ENCODE data around the gene TXNL4A. TPM values are rescaled to one million over a fixed set of nuclear protein-coding genes. Genes with fewer than 3 reads are reported as not detected.
"Not testable (repeated sequence)": the region's sequence is repeated elsewhere in the genome, so short reads cannot be mapped to it uniquely, and the experiment has no call there.

Gene TXNL4A
- total RNA-seq, 6 experiments from 2014 or later, result 18.5 to 53.9 (median 37.8) TPM

- Histone ChIP-seq H3K9me3 (no peaks in the 10 kb centered on the region), H3K4me1 (peaks cover 0 to 10% (median 3%) of the 10 kb centered on the region in 4 donors), H3K27me3 (no peaks in the 10 kb centered on the region), H3K27ac (no peak overlapping the region), H3K36me3 (peaks cover 0 to 9% (median 0%) of the 10 kb centered on the region in 4 donors), H3K4me3 (no peak overlapping the region)
- intact Hi-C loops (cut with DNase I), result no loop called here
- no peak for ATAC-seq
- 84% methylated on average over 26 of the region's 30 CpGs for WGBS (ENCODE audit: insufficient coverage, low coverage, low lambda C conversion rate, missing lambda C conversion rate)
- DNase-seq, result no peak
- TF ChIP-seq POLR2A (IDR thresholded peaks at IDR 0.05), result no peak
- TF ChIP-seq, protein P1, sequence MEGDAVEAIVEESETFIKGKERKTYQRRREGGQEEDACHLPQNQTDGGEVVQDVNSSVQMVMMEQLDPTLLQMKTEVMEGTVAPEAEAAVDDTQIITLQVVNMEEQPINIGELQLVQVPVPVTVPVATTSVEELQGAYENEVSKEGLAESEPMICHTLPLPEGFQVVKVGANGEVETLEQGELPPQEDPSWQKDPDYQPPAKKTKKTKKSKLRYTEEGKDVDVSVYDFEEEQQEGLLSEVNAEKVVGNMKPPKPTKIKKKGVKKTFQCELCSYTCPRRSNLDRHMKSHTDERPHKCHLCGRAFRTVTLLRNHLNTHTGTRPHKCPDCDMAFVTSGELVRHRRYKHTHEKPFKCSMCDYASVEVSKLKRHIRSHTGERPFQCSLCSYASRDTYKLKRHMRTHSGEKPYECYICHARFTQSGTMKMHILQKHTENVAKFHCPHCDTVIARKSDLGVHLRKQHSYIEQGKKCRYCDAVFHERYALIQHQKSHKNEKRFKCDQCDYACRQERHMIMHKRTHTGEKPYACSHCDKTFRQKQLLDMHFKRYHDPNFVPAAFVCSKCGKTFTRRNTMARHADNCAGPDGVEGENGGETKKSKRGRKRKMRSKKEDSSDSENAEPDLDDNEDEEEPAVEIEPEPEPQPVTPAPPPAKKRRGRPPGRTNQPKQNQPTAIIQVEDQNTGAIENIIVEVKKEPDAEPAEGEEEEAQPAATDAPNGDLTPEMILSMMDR (IDR thresholded peaks at IDR 0.05), result no peak
These were observed 25.3 kb downstream of the TXNL4A start for GRCh38 chr18:79962835-79963657.

DNA sequence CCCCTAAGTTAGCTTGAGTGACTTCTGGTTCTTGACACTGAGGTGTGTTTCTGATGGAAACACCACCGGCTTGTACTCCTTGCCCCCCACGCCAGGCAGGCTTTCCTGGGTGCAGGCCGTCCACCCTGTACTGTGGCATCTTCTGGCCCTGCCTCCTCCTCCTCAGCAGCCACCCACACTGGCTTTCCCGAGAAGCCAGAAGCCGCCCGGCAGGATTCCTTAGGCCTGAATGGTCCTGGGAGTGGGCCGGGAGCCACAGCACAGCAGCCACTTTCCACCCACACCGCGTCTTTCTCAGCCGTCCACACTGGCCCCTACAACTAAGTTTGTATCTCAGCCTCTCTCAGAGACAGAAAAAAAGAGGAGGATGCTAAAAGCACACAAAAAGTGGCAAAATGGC lies 26.1 kb downstream of the TXNL4A start:
- H3K27me3 ChIP-seq, result no peaks in the 10 kb centered on the region
- intact Hi-C loops (cut with DNase I), result no loop called here
- DNase-seq, result no peak
- no peak overlapping the region for H3K4me3 ChIP-seq
- no peak overlapping the region for H3K27ac ChIP-seq
- peaks cover 0 to 2% (median 0%) of the 10 kb centered on the region in 4 donors for H3K36me3 ChIP-seq
- no peaks in the 10 kb centered on the region for H3K9me3 ChIP-seq
- no peak for ATAC-seq
- H3K4me1 ChIP-seq, result peaks cover 0 to 10% (median 3%) of the 10 kb centered on the region in 4 donors
- 93% methylated on average over 5 of the region's 10 CpGs for WGBS (ENCODE audit: insufficient coverage, low coverage, low lambda C conversion rate, missing lambda C conversion rate)
- no peak for TF ChIP-seq POLR2A (IDR thresholded peaks at IDR 0.05)
- TF ChIP-seq, protein P1 (IDR thresholded peaks at IDR 0.05), result no peak

- intact Hi-C loops (cut with DNase I), result no loop called here
- TF ChIP-seq, protein P1 (IDR thresholded peaks at IDR 0.05), result no peak
- no peak for TF ChIP-seq POLR2A (IDR thresholded peaks at IDR 0.05)
- peaks cover 0 to 10% (median 3%) of the 10 kb centered on the region in 4 donors for H3K4me1 ChIP-seq
These were observed 26.7 kb downstream of the TXNL4A start for GRCh38 chr18:79961527-79962291.

DNA sequence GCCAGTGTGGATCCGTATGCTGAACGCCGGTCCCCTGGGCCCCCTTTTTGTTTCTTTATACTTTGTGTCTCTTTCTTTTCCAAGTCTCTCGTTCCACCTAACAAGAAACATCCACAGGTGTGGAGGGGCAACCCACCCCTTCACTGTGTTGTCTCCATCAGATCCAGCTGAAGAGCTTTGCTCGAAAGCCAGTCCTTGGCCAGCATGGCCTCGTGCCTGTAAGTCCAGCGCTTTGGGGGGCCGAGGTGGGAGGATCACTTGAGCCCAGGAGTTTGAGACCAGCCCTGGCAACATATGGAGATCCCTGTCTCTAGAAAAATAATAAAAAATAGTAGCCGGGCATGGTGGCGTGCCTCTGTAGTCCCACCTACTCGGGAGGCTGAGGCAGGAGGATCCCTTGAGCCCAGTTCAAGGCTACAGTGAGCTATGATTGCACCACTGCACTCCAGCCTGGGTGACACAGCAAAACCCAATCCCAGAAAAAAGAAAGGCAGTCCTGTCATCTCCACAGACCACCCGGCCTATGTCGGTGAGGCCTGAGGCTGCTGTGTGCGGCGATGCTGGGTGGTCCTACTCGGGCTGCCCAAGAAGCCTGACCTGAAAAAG lies 27.3 kb downstream of the TXNL4A start:
- intact Hi-C loops (cut with DNase I), result no loop called here
- Histone ChIP-seq H3K4me3 (no peak overlapping the region), H3K27me3 (no peaks in the 10 kb centered on the region), H3K36me3 (no peaks in the 10 kb centered on the region), H3K4me1 (peaks cover 0 to 6% (median 3%) of the 10 kb centered on the region in 4 donors), H3K27ac (no peak overlapping the region), H3K9me3 (no peaks in the 10 kb centered on the region)
- WGBS (ENCODE audit: insufficient coverage, low coverage, low lambda C conversion rate, missing lambda C conversion rate), result 79% methylated on average over 16 of the region's 16 CpGs
- DNase-seq (no peak), ATAC-seq (no peak)
- TF ChIP-seq, protein P1 (IDR thresholded peaks at IDR 0.05), result no peak
- TF ChIP-seq POLR2A (IDR thresholded peaks at IDR 0.05), result no peak

More at GRCh38 chr18:79961527-79962291, 26.7 kb downstream of the TXNL4A start:
- H3K27me3 ChIP-seq, result no peaks in the 10 kb centered on the region
- no peak overlapping the region for H3K27ac ChIP-seq
- ATAC-seq, result no peak
- H3K4me3 ChIP-seq, result no peak overlapping the region
- WGBS (ENCODE audit: insufficient coverage, low coverage, low lambda C conversion rate, missing lambda C conversion rate), result 43% methylated on average over 4 of the region's 29 CpGs
- no peaks in the 10 kb centered on the region for H3K36me3 ChIP-seq
- H3K9me3 ChIP-seq, result no peaks in the 10 kb centered on the region
- no peak for DNase-seq

DNA sequence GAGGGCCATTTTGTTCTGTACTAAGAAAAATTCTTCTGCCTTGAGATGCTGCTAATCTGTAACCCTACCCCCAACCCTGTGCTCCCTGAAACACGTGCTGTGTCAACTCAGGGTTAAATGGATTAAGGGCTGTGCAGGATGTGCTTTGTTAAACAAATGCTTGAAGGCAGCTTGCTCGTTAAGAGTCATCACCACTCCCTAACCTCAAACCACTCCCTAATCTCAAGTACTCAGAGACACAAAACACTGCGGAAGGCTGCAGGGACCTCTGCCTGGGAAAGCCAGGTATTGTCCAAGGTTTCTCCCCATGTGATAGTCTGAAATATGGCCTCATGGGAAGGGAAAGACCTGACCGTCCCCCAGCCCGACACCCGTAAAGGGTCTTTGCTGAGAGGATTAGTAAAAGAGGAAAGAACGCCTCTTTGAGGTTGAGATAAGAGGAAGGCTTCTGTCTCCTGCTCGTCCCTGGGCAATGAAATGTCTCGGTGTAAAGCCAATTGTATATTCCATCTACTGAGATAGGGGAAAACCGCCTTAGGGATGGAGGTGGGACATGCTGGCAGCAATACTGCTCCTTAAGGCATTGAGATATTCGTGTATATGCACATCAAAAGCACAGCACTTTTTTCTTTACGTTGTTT lies 28.1 kb downstream of the TXNL4A start:
- H3K4me3 ChIP-seq; H3K4me1 ChIP-seq; ATAC-seq; H3K36me3 ChIP-seq; DNase-seq; H3K27ac ChIP-seq; intact Hi-C loops (cut with DNase I); H3K9me3 ChIP-seq; H3K27me3 ChIP-seq: not testable (repeated sequence)
- 40% methylated on average over 4 of the region's 12 CpGs for WGBS (ENCODE audit: insufficient coverage, low coverage, low lambda C conversion rate, missing lambda C conversion rate)

Measured in right lobe of liver (tissue), 6 donors.